ENCODE data around the gene KLRC4.
A peak's percentile ranks its signal among the peaks of the same experiment; 100 is the strongest.
"Not testable (repeated sequence)": the region's sequence is repeated elsewhere in the genome, so short reads cannot be mapped to it uniquely, and the experiment has no call there.

The KLRC4 gene

DNA sequence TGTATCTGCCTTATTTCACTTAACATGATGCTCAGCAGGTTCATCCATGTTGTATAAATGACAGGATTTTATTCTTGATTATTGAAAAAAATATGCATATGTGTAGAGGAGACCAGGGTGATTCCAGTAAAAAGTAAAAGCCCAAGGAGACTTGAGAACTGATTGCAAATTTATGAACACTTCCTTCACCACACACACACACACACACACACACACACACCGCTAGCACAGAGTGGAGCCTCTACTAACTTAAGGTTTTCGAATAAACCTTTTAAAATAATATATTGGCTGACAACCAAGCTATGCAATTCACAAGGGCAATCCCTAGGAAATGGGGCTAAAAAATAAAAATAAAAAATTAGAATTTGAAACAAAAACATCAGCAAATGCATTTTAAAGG, 11.4 kb downstream of the KLRC4 start:
- Histone ChIP-seq H3K27me3 (ENCODE audit: control insufficient read depth in 1 of 2, insufficient read depth in 2 of 2, low read length in 2 of 2) (no peaks in the 10 kb centered on the region), H3K4me3 (ENCODE audit: low read length in 2 of 2) (no peak overlapping the region), H3K36me3 (ENCODE audit: control insufficient read depth in 2 of 2, insufficient read depth in 2 of 2, low read length in 2 of 2) (no peaks in the 10 kb centered on the region), H3K4me1 (ENCODE audit: control insufficient read depth, insufficient read depth, low read length) (no peaks in the 10 kb centered on the region), H3K9ac (ENCODE audit: low read length in 2 of 2) (no peak overlapping the region), H3K27ac (ENCODE audit: low read length) (no peak overlapping the region), H3K9me3 (ENCODE audit: control insufficient read depth in 2 of 2, low read length in 2 of 2) (no peaks in the 10 kb centered on the region)

GRCh38 chr12:10397296-10397695, 12.3 kb downstream of the KLRC4 start:
- H3K4me1 ChIP-seq (ENCODE audit: control insufficient read depth, insufficient read depth, low read length) = no peaks in the 10 kb centered on the region

GRCh38 chr12:10396176-10396575, 13.4 kb downstream of the KLRC4 start:
- H3K4me3 ChIP-seq (ENCODE audit: low read length in 2 of 2); H3K9me3 ChIP-seq (ENCODE audit: control insufficient read depth in 2 of 2, low read length in 2 of 2); H3K27ac ChIP-seq (ENCODE audit: low read length); H3K27me3 ChIP-seq (ENCODE audit: control insufficient read depth in 1 of 2, insufficient read depth in 2 of 2, low read length in 2 of 2); H3K9ac ChIP-seq (ENCODE audit: low read length in 2 of 2); H3K36me3 ChIP-seq (ENCODE audit: control insufficient read depth in 2 of 2, insufficient read depth in 2 of 2, low read length in 2 of 2); H3K4me1 ChIP-seq (ENCODE audit: control insufficient read depth, insufficient read depth, low read length): not testable (repeated sequence)

More at GRCh38 chr12:10397296-10397695, 12.3 kb downstream of the KLRC4 start:
- Histone ChIP-seq H3K27ac (ENCODE audit: low read length) (no peak overlapping the region), H3K9me3 (ENCODE audit: control insufficient read depth in 2 of 2, low read length in 2 of 2) (no peaks in the 10 kb centered on the region), H3K4me3 (ENCODE audit: low read length in 2 of 2) (no peak overlapping the region), H3K36me3 (ENCODE audit: control insufficient read depth in 2 of 2, insufficient read depth in 2 of 2, low read length in 2 of 2) (no peaks in the 10 kb centered on the region), H3K9ac (ENCODE audit: low read length in 2 of 2) (no peak overlapping the region), H3K27me3 (ENCODE audit: control insufficient read depth in 1 of 2, insufficient read depth in 2 of 2, low read length in 2 of 2) (no peaks in the 10 kb centered on the region)

DNA sequence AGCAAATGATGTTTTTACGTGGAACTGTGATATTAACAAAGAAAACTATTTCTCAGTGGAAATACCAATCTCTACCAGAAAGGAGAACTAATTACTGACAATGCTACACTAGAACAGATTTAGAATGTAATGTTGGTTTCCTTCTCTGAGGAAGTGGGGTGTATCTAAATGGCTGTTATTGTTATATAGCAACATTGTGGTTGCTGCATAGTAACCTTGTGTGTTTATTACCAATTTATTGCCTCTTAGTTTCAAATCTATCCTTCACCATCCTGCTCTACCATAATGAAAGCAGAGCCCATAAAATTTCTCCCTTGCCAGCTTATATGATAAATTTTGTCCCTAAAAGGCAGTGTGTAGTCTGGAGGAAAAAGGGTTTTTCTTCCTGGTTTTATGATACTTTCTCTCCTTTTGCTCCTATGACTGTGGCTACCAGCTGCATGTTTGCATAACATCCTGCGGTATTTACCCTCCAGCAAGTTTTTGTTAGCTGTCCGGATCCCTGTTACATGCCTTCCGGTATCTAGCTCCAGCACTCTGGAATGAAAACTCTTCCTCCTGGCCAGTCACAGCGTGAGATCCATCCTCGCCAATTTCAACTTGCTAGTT, 14.1 kb downstream of the KLRC4 start:
- Histone ChIP-seq H3K4me1 (ENCODE audit: control insufficient read depth, insufficient read depth, low read length) (no peaks in the 10 kb centered on the region), H3K9ac (ENCODE audit: low read length in 2 of 2) (peak overlapping the region in 1 of 2 donors; percentile 7), H3K27ac (ENCODE audit: low read length) (peak overlapping the region; percentile 49), H3K9me3 (ENCODE audit: control insufficient read depth in 2 of 2, low read length in 2 of 2) (no peaks in the 10 kb centered on the region), H3K4me3 (ENCODE audit: low read length in 2 of 2) (peak overlapping the region in 1 of 2 donors; percentile 41), H3K27me3 (ENCODE audit: control insufficient read depth in 1 of 2, insufficient read depth in 2 of 2, low read length in 2 of 2) (no peaks in the 10 kb centered on the region), H3K36me3 (ENCODE audit: control insufficient read depth in 2 of 2, insufficient read depth in 2 of 2, low read length in 2 of 2) (no peaks in the 10 kb centered on the region)

GRCh38 chr12:10394531-10395152, 14.9 kb downstream of the KLRC4 start:
- H3K27ac ChIP-seq (ENCODE audit: low read length); H3K9ac ChIP-seq (ENCODE audit: low read length in 2 of 2); H3K4me1 ChIP-seq (ENCODE audit: control insufficient read depth, insufficient read depth, low read length): not testable (repeated sequence)

DNA sequence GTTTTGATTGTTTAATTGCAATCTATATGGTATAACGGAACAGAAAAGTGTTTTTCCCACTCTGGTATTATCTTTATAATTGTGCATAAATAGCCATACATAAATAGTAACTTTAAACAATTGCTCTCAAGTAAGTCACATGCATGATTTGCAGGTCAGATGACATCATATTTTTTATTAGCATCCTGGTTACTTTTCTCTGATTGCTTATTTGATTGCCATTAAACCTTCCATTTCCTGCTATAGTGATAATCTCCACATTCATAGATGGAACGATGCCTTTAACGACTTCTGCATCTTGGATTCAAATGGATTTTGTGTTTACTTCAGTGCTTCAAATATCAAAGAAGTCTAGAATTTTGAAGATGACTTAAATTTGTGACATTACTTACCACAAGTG, 16.3 kb downstream of the KLRC4 start:
- Histone ChIP-seq H3K27ac (ENCODE audit: low read length) (no peak overlapping the region), H3K9ac (ENCODE audit: low read length in 2 of 2) (no peak overlapping the region), H3K36me3 (ENCODE audit: control insufficient read depth in 2 of 2, insufficient read depth in 2 of 2, low read length in 2 of 2) (no peaks in the 10 kb centered on the region), H3K4me1 (ENCODE audit: control insufficient read depth, insufficient read depth, low read length) (no peaks in the 10 kb centered on the region), H3K9me3 (ENCODE audit: control insufficient read depth in 2 of 2, low read length in 2 of 2) (no peaks in the 10 kb centered on the region), H3K4me3 (ENCODE audit: low read length in 2 of 2) (no peak overlapping the region), H3K27me3 (ENCODE audit: control insufficient read depth in 1 of 2, insufficient read depth in 2 of 2, low read length in 2 of 2) (no peaks in the 10 kb centered on the region)

More at GRCh38 chr12:10394531-10395152, 14.9 kb downstream of the KLRC4 start:
- not testable (repeated sequence) for H3K36me3 ChIP-seq (ENCODE audit: control insufficient read depth in 2 of 2, insufficient read depth in 2 of 2, low read length in 2 of 2); H3K9me3 ChIP-seq (ENCODE audit: control insufficient read depth in 2 of 2, low read length in 2 of 2); H3K27me3 ChIP-seq (ENCODE audit: control insufficient read depth in 1 of 2, insufficient read depth in 2 of 2, low read length in 2 of 2); H3K4me3 ChIP-seq (ENCODE audit: low read length in 2 of 2)

DNA sequence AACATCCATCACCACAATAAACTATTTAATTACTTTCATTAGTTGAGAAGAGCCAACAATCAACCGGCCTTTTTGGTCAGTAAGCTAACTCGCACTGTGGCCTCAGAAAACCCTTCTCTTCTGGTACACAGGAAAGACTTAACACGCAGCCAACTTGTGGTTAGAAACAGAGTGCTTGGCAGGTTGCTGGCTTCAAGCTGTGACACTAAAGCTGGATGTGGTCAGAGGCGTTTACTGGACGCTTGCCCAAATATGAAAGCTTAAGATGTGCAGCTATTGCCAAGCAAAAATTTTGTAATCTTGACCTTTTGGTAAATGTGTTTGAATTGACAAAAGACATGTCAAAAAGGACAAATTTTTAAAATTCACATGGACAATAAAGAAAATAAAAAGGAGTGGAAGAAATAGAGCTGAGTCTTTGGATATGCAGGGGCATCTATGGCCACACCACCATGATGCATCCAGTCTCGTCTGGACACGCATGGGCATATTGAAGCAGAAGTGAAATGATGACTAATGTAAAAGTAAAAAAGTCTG, 17.1 kb downstream of the KLRC4 start:
- Histone ChIP-seq H3K4me1 (ENCODE audit: control insufficient read depth, insufficient read depth, low read length) (no peaks in the 10 kb centered on the region), H3K36me3 (ENCODE audit: control insufficient read depth in 2 of 2, insufficient read depth in 2 of 2, low read length in 2 of 2) (no peaks in the 10 kb centered on the region), H3K9ac (ENCODE audit: low read length in 2 of 2) (no peak overlapping the region), H3K27ac (ENCODE audit: low read length) (no peak overlapping the region), H3K4me3 (ENCODE audit: low read length in 2 of 2) (no peak overlapping the region), H3K9me3 (ENCODE audit: control insufficient read depth in 2 of 2, low read length in 2 of 2) (no peaks in the 10 kb centered on the region), H3K27me3 (ENCODE audit: control insufficient read depth in 1 of 2, insufficient read depth in 2 of 2, low read length in 2 of 2) (no peaks in the 10 kb centered on the region)

DNA sequence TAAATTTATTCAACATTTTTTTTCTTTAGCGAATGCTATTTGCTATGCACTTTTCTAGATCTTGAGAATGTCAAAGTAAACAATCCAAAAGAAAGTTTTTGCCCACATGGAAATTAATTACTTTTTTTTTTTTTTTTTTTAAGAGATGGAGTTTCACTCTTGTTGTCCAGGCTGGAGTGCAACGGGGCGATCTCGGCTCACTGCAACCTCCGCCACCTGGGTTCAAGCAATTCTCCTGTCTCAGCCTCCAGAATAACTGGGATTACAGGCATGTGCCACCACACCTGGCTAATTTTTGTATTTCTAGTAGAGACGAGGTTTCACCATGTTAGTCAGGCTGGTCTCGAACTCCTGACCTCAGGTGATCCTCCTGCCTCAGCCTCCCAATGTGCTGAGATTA, 18.6 kb downstream of the KLRC4 start:
- not testable (repeated sequence) for H3K4me3 ChIP-seq (ENCODE audit: low read length in 2 of 2); H3K27ac ChIP-seq (ENCODE audit: low read length); H3K9me3 ChIP-seq (ENCODE audit: control insufficient read depth in 2 of 2, low read length in 2 of 2); H3K9ac ChIP-seq (ENCODE audit: low read length in 2 of 2); H3K4me1 ChIP-seq (ENCODE audit: control insufficient read depth, insufficient read depth, low read length); H3K27me3 ChIP-seq (ENCODE audit: control insufficient read depth in 1 of 2, insufficient read depth in 2 of 2, low read length in 2 of 2); H3K36me3 ChIP-seq (ENCODE audit: control insufficient read depth in 2 of 2, insufficient read depth in 2 of 2, low read length in 2 of 2)

GRCh38 chr12:10389904-10390303, 19.7 kb downstream of the KLRC4 start, which contains the start of gene KLRK1:
Gene KLRK1 (minus strand): TSS chr12:10390041. CDS start chr12:10388810, 1,231 bp downstream.
- H3K4me3 ChIP-seq (ENCODE audit: low read length in 2 of 2) = no peak within 1 kb of the TSS
- H3K27me3 ChIP-seq (ENCODE audit: control insufficient read depth in 1 of 2, insufficient read depth in 2 of 2, low read length in 2 of 2) = no peaks in the 10 kb centered on the region
- H3K27ac ChIP-seq (ENCODE audit: low read length) = no peak within 1 kb of the TSS
- H3K4me1 ChIP-seq (ENCODE audit: control insufficient read depth, insufficient read depth, low read length) = no peaks in the 10 kb centered on the region
- no peak within 1 kb of the TSS for H3K9ac ChIP-seq (ENCODE audit: low read length in 2 of 2)
- no peaks in the 10 kb centered on the region for H3K9me3 ChIP-seq (ENCODE audit: control insufficient read depth in 2 of 2, low read length in 2 of 2)
- no peaks in the 10 kb centered on the region for H3K36me3 ChIP-seq (ENCODE audit: control insufficient read depth in 2 of 2, insufficient read depth in 2 of 2, low read length in 2 of 2)

DNA sequence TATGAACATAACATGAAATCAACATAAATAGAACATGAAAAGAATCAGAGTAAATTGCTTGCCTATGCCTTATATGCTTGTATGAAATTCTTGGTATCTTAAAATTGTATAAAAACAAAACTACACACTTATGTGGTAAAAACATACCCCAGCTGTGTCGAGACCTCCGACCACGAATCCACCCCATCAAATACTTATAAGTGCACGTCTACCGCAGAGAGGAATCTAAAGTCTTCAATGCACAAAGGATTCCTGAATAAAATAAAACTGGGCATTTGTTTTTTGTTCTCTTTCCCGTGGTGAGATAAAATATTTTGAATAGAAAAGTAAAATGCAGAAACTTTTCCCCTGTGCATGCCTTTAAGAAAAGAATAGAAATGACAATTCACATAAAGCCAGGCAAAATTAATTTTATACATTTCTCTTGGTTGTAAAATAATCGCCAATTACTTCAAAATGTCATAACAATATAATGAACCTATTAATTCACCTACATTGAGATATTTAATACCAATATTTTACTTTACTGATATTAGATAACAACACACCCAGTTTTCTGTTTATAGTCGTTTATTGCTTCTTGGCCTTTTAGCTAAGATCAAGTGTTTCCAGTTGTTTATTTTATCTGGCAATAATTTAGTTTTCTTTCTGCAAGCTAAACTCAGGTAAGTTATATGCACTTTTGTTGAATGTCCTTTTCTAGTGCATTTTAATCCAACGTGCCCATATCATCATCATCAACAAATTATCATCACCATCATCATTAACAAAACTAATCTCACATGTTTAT, 20.7 kb downstream of the KLRC4 start:
- no peaks in the 10 kb centered on the region for H3K9me3 ChIP-seq (ENCODE audit: control insufficient read depth in 2 of 2, low read length in 2 of 2)
- no peaks in the 10 kb centered on the region for H3K27me3 ChIP-seq (ENCODE audit: control insufficient read depth in 1 of 2, insufficient read depth in 2 of 2, low read length in 2 of 2)
- H3K27ac ChIP-seq (ENCODE audit: low read length) = no peak overlapping the region
- no peak overlapping the region for H3K9ac ChIP-seq (ENCODE audit: low read length in 2 of 2)
- H3K4me1 ChIP-seq (ENCODE audit: control insufficient read depth, insufficient read depth, low read length) = no peaks in the 10 kb centered on the region
- no peak overlapping the region for H3K4me3 ChIP-seq (ENCODE audit: low read length in 2 of 2)
- H3K36me3 ChIP-seq (ENCODE audit: control insufficient read depth in 2 of 2, insufficient read depth in 2 of 2, low read length in 2 of 2) = no peaks in the 10 kb centered on the region

All from stomach smooth muscle (tissue), 2 donors.